H1 (cell line): ENCODE data around the gene TMEM147. TPM values are rescaled to one million over a fixed set of nuclear protein-coding genes. Genes with fewer than 3 reads are reported as not detected.

Experiments
- CHD7 ChIP-seq: fragments of 300-600 bp; sonication (generic); IDR thresholded peaks from 2 replicates; pipeline ENCODE4 v1.7.1; 2012; ENCODE audit warnings: low read length, moderate library complexity, mild to moderate bottlenecking, inconsistent platforms; ENCODE audit not compliant: insufficient replicate concordance
- CTCF ChIP-seq, 3 experiments: IDR thresholded peaks; 1 replicate in 2 of 3; 2 replicates in 1 of 3; pipeline versions ENCODE4 v1.5.1 to v1.6.1; 2011; ENCODE audit warnings: low read length in 3 of 3, mild to moderate bottlenecking in 3 of 3, inconsistent platforms in 2 of 3, low read depth in 1 of 3, moderate library complexity in 1 of 3; ENCODE audit not compliant: insufficient read depth in 1 of 3; ENCODE audit errors: control extremely low read depth in 1 of 3
- RAD21 ChIP-seq, 2 experiments: IDR thresholded peaks in 1 of 2; conservative IDR thresholded peaks in 1 of 2; 2 replicates each; pipeline ENCODE4 v1.6.1; 2011; ENCODE audit warnings: low read depth in 2 of 2, low read length in 2 of 2, improper control_type of control experiment in 1 of 2, inconsistent platforms in 1 of 2, mild to moderate bottlenecking in 1 of 2, moderate library complexity in 1 of 2
- RFX5 ChIP-seq: IDR thresholded peaks from 2 replicates; pipeline ENCODE4 v1.6.1; 2011; ENCODE audit warnings: low read depth, low read length, improper control_type of control experiment, borderline replicate concordance
- polyA plus RNA-seq, 7 experiments: library from polyadenylated mRNA; depleted of rRNA in 3 of 7; stranded (reverse) in 5 of 7; unstranded in 2 of 7; fragments of >200 nt in 5 of 7; fragments of 200-250 nt in 2 of 7; gene quantifications; 1 replicate in 5 of 7; 2 replicates in 1 of 7; 4 replicates in 1 of 7; pipeline versions ENCODE4 v1.2.1 to v1.2.3, GENCODE V29; 2011 to 2013; ENCODE audit warnings: missing spikeins in 2 of 7, mixed read lengths in 2 of 7
- total RNA-seq: library from RNA; stranded (reverse); fragmentation: NEBNext Ultra II Directional; extraction: Animal tissue kit (Norgen Biotek cat#: 25700); gene quantifications from 2 replicates; pipeline ENCODE4 v1.2.1, GENCODE V29; 2021

Gene TMEM147
- total and polyA plus RNA-seq, 2 of the 8 experiments (the other 6 are each of a cell fraction or from before 2014, with no cell fraction given) = 159 to 418 TPM

GRCh38 chr19:35521124-35521743 is 24.2 kb upstream of the TMEM147 start (continued):
- TF ChIP-seq CHD7 = no peak
- TF ChIP-seq CTCF (IDR thresholded peaks at IDR 0.05; ENCODE audit: control extremely low read depth in 1 of 3, insufficient read depth in 1 of 3, low read depth in 1 of 3, low read length in 3 of 3) = no peak
- TF ChIP-seq RAD21 (IDR thresholded peaks at IDR 0.05 in 1 of 2, conservative IDR thresholded peaks at IDR 0.05 in 1 of 2; ENCODE audit: low read depth in 2 of 2, low read length in 2 of 2) = 0 out of 4 replicates have a peak, but pooled peaks of 1 of the 2 experiments have one; percentile 13
- TF ChIP-seq RFX5 = no peak
